Stimulated activated naive CD8-positive, alpha-beta T cell treated with anti-CD3 and anti-CD28 coated beads, Interleukin-15, Interleukin-2, amounts not matched to agents 100 ng/mL and 50 ng/mL, for 24 hours (primary cell): ENCODE results near the gene ZNF334.
A peak's percentile ranks its signal among the peaks of the same experiment; 100 is the strongest.

Experiments used
- H3K27ac Mint-ChIP-seq: one replicate; pipeline ENCODE4 v1.8.0; 2021; ENCODE audit warnings: mild to moderate bottlenecking, mixed read lengths
- H3K27me3 Mint-ChIP-seq: one replicate; pipeline ENCODE4 v1.8.0; 2021; ENCODE audit warnings: mixed read lengths
- H3K36me3 Mint-ChIP-seq: one replicate; pipeline ENCODE4 v1.8.0; 2021; ENCODE audit warnings: low read depth, mixed read lengths
- H3K4me1 Mint-ChIP-seq: one replicate; pipeline ENCODE4 v1.8.0; 2021; ENCODE audit warnings: low read depth, mixed read lengths
- H3K4me3 Mint-ChIP-seq: one replicate; pipeline ENCODE4 v1.8.0; 2021; ENCODE audit warnings: mild to moderate bottlenecking, mixed read lengths
- H3K9me3 Mint-ChIP-seq: one replicate; pipeline ENCODE4 v1.8.0; 2021; ENCODE audit warnings: mixed read lengths

ZNF334 gene

DNA sequence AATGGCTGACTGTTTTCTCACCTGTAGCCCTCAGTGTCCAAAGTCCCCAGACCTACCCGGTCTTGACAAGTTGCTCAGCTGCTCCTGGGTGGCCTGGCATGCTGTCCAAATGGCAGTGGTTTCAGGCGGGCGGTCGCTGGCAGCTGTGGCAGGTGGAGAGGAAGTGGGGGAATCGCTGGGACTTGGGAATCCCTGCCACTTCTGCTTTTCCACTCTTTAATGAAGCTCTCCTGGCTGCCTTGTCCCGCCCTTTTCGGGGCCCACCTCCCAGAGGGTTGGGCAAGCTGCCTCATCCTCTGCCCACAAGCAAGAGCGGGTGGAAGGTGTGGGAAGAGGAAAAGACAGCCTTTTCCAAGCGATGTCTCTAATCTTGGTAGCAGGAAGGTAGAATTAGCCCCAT lies 37.1 kb upstream of the ZNF334 start, which contains the start of gene OCSTAMP:
Gene OCSTAMP, minus strand, starts transcription at position 194 of the 400 bp plus-strand sequence. Its CDS starts 94 bp downstream, at position 100.
- Mint-ChIP-seq H3K9me3 (no peaks in the 10 kb centered on the region), H3K4me1 (peaks cover 17% of the 10 kb centered on the region), H3K27me3 (no peaks in the 10 kb centered on the region), H3K36me3 (no peaks in the 10 kb centered on the region), H3K27ac (no peak within 1 kb of the TSS), H3K4me3 (no peak within 1 kb of the TSS)

DNA sequence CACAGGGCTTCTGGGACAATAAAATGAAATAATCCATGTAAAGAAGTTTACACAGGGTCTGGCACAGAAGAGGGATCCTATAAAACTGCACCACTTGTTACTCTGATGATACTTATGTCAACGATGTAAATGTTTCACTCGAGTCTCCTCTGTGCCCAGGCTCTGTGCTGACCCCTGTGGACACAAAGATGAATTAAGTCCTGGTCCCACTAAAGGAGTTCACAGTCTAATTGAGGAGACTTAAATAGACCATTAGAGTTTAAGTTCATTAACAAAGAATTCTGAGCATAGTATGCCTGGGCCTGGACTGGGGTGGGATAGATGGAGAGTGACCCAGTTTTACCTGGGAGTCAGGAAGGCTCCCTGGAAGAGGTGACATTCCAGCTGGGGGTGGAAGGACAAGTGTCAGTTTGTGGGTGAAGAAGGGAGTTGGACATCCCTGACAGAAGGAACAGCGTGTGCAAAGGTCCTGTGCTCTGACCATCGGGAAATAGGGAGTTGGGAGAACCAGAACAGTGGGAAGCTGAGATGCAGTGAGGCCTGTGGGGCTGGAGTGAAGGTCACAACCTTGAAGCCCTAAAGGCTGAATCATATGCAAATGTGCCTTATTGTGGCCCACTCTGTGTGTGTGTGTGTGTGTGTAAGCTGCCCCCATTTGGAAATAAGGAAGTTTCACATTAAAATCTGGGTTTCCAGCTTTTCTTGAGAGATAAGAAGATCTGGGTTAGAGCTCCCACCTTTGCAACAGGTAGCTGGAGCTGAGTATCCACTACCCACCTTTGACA lies 36.0 kb upstream of the ZNF334 start:
- no peaks in the 10 kb centered on the region for H3K27me3 Mint-ChIP-seq
- H3K4me1 Mint-ChIP-seq: peaks cover 6% of the 10 kb centered on the region
- no peaks in the 10 kb centered on the region for H3K9me3 Mint-ChIP-seq
- no peaks in the 10 kb centered on the region for H3K36me3 Mint-ChIP-seq
- no peak overlapping the region for H3K27ac Mint-ChIP-seq
- H3K4me3 Mint-ChIP-seq: no peak overlapping the region

DNA sequence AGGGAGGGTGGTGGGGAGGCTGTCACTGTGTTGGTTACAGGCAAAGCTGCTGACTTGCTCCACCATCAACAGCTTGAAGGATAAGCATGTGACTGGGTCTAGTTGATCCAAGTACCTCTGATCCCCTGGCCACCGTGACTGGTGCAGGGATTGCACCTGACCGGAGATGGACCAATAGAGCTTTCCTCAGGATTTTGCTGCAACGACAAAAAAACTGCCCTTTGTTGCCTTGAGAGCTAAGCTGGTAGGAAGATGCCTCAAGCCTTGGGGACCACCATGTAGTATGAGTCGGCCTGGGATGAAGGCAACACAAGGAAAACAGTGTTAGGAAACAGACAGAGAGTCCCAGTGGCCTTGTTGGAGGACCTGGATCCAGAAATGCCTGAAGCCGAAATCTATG lies 35.3 kb upstream of the ZNF334 start:
- H3K27ac Mint-ChIP-seq: no peak overlapping the region
- no peaks in the 10 kb centered on the region for H3K36me3 Mint-ChIP-seq
- peaks cover 5% of the 10 kb centered on the region for H3K4me1 Mint-ChIP-seq
- H3K4me3 Mint-ChIP-seq: no peak overlapping the region
- H3K9me3 Mint-ChIP-seq: no peaks in the 10 kb centered on the region
- no peaks in the 10 kb centered on the region for H3K27me3 Mint-ChIP-seq

DNA sequence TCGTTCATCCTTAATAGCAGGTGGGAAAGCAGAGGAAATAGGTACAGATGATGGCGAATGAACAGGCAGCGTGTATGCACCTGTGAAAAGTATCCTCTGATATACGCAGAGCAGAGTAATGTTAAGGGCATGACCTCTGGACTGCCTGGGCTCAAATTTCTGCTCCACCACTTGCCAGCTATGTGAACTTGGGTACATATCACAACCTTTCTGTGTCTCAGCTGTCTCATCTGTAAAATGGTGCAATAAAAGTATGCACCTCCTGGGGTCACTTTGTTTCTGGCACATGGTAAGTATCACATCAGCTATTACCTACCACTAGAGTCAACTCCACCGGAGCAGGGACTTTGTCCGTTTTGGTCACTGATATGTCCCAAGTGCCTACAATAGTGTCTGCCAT lies 34.6 kb upstream of the ZNF334 start:
- no peak overlapping the region for H3K4me3 Mint-ChIP-seq
- no peak overlapping the region for H3K27ac Mint-ChIP-seq
- no peaks in the 10 kb centered on the region for H3K9me3 Mint-ChIP-seq
- H3K36me3 Mint-ChIP-seq: no peaks in the 10 kb centered on the region
- H3K4me1 Mint-ChIP-seq: peaks cover 6% of the 10 kb centered on the region
- peaks cover 3% of the 10 kb centered on the region for H3K27me3 Mint-ChIP-seq

DNA sequence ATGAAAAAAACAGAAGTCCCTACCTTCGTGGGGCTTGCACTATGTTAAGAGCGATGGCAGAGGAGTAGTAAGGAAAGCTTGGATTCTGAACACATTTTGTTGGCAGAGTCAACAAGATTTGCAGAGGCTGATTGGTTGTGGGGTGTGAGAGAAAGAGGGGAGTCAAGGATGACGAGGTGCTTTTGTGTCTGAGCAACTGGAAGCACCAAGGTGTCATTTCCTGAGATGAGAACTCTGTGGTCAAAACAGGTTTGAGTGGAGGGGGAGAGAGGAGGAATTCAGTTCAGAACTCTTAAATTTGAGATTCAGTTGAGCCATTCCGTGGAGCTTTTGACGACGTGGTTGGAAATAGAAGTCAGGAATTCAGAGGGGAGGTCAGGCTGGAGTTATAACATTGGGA lies 33.6 kb upstream of the ZNF334 start:
- peaks cover 8% of the 10 kb centered on the region for H3K27me3 Mint-ChIP-seq
- H3K27ac Mint-ChIP-seq: no peak overlapping the region
- H3K9me3 Mint-ChIP-seq: no peaks in the 10 kb centered on the region
- H3K4me1 Mint-ChIP-seq: peaks cover 6% of the 10 kb centered on the region
- no peaks in the 10 kb centered on the region for H3K36me3 Mint-ChIP-seq
- no peak overlapping the region for H3K4me3 Mint-ChIP-seq

DNA sequence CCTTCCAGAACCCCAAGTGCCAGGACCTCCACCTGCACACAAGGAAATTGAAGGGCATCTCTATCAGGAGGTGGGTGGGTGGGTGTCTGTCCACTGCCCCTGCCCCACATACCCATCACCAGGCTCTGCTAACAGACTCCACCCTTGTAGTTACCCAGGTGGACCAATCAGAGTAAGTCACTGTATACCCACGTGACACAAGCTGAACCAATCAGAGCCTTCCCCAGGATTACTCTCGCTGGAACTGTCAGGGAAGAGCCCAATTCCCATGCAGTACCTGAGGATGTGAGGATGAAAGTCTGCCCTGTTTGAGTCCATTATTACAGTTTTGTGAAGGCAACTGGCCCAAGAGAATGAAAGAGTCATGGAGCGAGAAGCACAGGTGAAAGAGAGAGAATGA lies 32.9 kb upstream of the ZNF334 start:
- Mint-ChIP-seq H3K27ac (peak overlapping the region; percentile 21), H3K27me3 (peaks cover 8% of the 10 kb centered on the region), H3K4me1 (peaks cover 6% of the 10 kb centered on the region), H3K36me3 (no peaks in the 10 kb centered on the region), H3K9me3 (no peaks in the 10 kb centered on the region), H3K4me3 (no peak overlapping the region)

DNA sequence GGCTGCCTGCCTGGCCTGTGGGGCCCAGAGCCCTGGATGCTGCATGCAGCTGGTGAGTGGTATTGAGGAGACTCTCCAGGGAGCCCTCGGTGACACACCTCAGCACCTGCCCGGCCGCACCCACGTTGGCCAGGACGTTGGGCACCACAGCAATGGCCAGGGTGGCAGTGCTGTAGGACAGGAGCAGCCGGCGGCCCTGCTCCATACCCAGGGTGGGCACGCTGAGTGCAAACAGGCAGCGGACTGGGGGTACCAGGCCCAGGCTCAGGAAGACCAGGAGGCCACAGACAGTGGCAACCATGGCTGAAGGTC lies 32.4 kb upstream of the ZNF334 start:
- Mint-ChIP-seq H3K9me3 (no peaks in the 10 kb centered on the region), H3K27ac (peak overlapping the region; percentile 21), H3K36me3 (no peaks in the 10 kb centered on the region), H3K27me3 (peaks cover 11% of the 10 kb centered on the region), H3K4me3 (no peak overlapping the region), H3K4me1 (peaks cover 6% of the 10 kb centered on the region)

DNA sequence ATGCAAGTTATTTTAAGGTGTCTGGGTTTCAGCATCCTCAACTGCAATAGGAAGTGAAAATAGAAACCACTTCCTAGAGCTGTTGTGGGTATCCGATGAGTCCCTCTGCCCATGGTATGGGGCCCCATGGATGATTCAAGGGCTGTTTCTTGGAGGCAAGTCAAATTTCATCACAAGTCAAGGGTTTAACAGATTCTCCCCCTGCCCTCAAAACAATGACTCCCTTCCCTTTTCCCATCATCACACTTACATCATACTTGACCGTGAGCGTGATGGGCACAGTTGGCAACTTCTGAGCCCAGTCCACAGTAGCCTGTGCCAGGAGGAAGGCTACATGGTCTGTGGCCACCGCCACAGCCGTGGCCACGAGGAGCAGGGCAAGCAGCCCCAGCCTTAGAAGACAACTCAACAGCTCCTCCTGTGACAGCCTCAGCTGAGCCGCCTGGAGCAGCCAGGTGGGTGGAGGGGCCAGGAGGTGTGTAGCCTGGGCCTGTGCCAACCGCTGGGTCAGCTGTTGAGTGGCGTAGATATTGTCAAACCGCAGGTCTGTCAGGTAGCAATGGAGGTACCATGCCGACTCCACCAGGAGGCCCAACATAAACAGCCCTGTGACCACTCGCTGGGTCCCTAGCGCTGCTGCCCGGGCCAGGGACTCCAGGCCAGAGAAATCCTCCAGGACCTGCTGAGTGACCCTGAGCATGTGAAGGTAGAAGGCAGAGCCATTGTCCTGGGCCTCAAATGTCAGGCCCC lies 31.9 kb upstream of the ZNF334 start:
- Mint-ChIP-seq H3K4me1 (peaks cover 6% of the 10 kb centered on the region), H3K27ac (peak overlapping the region; percentile 82), H3K4me3 (peak overlapping the region; percentile 56), H3K9me3 (no peaks in the 10 kb centered on the region), H3K36me3 (no peaks in the 10 kb centered on the region), H3K27me3 (peaks cover 14% of the 10 kb centered on the region)

DNA sequence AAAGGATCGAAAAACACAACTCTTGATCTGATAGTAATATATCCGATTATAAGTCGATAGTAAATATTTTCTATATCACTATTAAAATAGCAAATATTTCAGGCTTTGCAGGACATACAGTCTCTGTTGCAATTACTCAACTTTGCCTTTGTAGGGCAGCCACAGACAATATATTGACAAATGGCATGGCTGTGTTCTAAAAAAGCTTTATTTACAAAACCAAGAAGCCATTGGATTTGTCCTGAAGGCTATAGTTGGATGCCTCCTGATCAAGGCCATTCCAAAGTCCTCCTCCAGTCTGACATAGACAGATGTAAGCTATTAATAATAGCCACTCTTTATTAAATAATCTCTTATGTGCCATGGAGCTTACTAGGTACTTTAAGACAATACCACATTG lies 31.2 kb upstream of the ZNF334 start:
- no peaks in the 10 kb centered on the region for H3K9me3 Mint-ChIP-seq
- H3K27ac Mint-ChIP-seq: no peak overlapping the region
- H3K4me1 Mint-ChIP-seq: peaks cover 6% of the 10 kb centered on the region
- H3K4me3 Mint-ChIP-seq: no peak overlapping the region
- no peaks in the 10 kb centered on the region for H3K36me3 Mint-ChIP-seq
- peaks cover 14% of the 10 kb centered on the region for H3K27me3 Mint-ChIP-seq

DNA sequence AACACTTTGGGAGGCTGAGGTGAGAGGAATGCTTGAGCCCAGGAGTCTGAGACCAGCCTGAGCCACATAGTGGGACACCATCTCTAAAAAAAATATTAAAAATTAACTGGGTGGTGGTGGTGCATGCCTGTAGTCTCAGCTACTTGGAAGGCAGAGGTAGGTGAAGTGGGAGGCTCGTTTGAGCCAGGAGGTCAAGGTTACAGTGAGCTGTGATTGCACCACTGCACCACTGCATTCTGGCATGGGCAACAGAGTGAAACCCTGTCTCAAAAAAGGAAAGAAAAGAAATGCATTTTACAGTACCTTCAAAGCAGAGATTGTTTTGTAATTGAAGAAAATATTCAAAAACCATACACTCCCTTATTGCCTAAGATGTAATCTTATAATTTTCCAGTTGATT lies 30.6 kb upstream of the ZNF334 start:
- H3K9me3 Mint-ChIP-seq: no peaks in the 10 kb centered on the region
- H3K27ac Mint-ChIP-seq: no peak overlapping the region
- peaks cover 6% of the 10 kb centered on the region for H3K4me1 Mint-ChIP-seq

DNA sequence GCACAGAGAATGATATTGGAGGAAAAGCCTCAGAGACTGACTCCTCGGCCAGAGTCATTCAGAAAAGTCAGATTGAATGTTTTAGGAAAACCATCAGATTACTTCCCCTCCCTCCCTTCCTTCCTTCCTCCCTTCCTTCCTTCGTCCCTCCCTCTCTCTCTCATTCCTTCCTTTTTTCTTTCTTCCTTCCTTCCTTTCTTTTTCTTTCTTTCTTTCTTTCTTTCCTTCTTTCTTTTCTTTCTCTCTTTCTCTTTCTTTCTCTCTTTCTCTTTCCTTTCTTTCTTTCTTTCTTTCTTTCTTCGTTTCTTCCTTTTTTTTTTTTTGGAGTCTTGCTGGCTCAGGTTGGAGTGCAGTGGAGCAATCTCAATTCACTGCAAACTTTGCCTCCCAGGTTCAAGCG lies 29.7 kb upstream of the ZNF334 start:
- H3K27ac Mint-ChIP-seq: no peak overlapping the region
- no peaks in the 10 kb centered on the region for H3K9me3 Mint-ChIP-seq
- peaks cover 6% of the 10 kb centered on the region for H3K4me1 Mint-ChIP-seq
- H3K27me3 Mint-ChIP-seq: peaks cover 26% of the 10 kb centered on the region
- H3K4me3 Mint-ChIP-seq: no peak overlapping the region
- no peaks in the 10 kb centered on the region for H3K36me3 Mint-ChIP-seq

More for the DNA sequence above, 30.6 kb upstream of the ZNF334 start:
- H3K36me3 Mint-ChIP-seq: no peaks in the 10 kb centered on the region
- H3K27me3 Mint-ChIP-seq: peaks cover 19% of the 10 kb centered on the region
- H3K4me3 Mint-ChIP-seq: no peak overlapping the region

DNA sequence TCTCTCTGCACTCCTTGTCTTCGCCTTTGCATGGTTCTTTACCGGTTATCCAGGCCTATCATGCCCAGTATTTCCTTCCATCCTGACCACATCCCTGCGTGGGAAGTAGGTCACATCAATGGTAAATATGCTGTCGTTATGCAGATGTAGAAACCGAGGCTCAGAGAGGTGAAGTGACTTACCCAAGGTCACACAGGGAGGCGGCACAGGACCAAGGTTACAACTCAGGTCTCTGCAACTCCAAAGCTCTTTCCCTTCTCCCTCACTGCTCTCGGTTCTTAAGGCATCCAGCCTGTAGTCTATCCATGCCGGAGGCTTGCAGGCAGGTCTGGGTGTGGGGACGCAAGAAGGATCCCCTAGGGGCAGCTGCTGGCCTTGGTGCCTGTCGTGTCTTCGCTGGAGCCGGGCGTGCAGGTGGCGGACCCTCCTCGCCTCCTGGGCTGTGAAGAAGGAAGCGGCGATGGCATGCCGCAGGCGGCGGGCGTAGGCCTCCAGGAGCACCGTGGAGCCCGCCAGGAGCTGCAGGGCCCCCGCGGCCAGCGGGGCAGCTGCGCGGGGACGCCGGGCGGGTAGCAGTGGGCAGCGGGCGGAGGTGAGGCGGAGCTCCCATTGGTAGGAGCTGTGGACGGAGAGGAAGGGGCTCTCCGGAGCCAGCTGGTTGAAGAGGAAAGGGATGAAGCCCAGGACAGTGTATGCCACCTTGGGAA lies 28.0 kb upstream of the ZNF334 start:
- no peak overlapping the region for H3K4me3 Mint-ChIP-seq

DNA sequence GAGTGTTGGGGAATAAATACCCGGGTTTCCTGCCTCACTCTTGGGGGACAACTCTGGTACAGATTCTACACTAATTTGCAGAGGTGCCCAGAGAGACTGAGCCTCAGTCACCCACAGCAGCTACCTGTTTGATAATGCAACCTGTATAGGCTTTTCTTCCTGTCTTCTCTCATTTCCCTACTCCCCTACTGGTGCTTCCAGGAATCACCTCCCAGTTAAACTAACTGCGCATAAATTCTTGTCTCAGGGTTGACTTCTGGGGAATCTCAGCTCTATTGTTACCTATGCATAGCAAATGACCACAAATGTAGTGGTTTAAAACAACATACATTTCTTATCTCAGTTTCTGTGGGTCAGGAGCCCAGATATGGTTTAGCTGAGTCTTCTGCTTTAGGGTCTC lies 25.8 kb upstream of the ZNF334 start:
- Mint-ChIP-seq H3K4me3 (no peak overlapping the region), H3K27ac (no peak overlapping the region), H3K9me3 (no peaks in the 10 kb centered on the region), H3K27me3 (peaks cover 42% of the 10 kb centered on the region), H3K4me1 (peaks cover 5% of the 10 kb centered on the region), H3K36me3 (no peaks in the 10 kb centered on the region)

More for the DNA sequence above, 28.0 kb upstream of the ZNF334 start:
- Mint-ChIP-seq H3K27ac (no peak overlapping the region), H3K27me3 (peaks cover 36% of the 10 kb centered on the region), H3K36me3 (no peaks in the 10 kb centered on the region), H3K4me1 (peaks cover 6% of the 10 kb centered on the region), H3K9me3 (no peaks in the 10 kb centered on the region)

DNA sequence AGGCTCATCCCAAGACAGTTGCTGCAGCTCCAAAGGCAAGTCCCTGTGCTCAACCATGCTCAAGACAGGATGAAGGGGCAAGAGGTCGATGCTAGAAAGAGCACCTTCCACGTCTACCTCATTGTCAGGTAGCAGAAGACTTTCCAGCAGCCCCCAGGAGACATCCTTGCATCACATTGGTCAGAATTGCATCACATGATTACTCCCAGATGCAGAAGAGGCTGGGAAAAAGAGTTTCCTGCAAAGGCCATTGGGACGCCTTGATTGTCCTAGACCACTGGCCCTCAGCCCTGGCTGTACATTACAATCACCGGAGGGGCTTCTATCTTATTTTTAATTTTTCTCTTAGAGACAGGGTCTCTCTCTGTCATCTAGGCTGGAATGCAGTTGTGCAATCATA lies 17.3 kb upstream of the ZNF334 start:
- no peak overlapping the region for H3K27ac Mint-ChIP-seq
- no peaks in the 10 kb centered on the region for H3K4me1 Mint-ChIP-seq
- no peak overlapping the region for H3K4me3 Mint-ChIP-seq
- no peaks in the 10 kb centered on the region for H3K9me3 Mint-ChIP-seq
- H3K36me3 Mint-ChIP-seq: no peaks in the 10 kb centered on the region
- peaks cover 23% of the 10 kb centered on the region for H3K27me3 Mint-ChIP-seq

DNA sequence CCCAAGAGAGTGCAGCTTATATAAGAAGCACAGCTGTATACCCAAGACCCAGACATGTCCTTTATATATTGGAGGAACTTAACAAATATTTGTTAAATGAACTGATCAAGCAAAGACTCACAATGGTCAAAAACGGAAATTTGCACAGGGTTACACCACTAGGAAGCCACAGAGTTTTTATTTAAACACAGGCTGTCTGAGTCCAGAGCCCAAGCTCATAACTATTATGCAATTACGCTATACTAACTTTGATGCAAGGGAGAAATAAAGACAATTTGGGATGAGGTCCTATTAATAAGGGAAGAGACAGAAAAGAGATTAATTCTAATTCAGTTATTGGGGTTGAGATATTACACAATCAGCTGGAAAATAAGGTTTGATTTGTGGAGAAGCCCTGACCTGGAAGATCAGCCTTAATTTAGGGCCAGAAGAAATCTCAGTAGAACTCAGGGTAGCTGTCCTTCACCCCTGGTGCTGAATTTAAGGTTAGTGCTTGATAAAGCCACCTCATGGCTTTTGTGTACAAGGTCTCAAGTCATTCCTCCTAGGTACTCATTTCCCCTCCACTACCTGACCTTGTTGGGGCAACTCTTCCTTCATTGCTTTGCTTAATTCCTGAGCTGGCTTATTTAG lies 10.5 kb upstream of the ZNF334 start:
- Mint-ChIP-seq H3K9me3 (no peaks in the 10 kb centered on the region), H3K4me1 (no peaks in the 10 kb centered on the region), H3K4me3 (no peak overlapping the region), H3K27me3 (peaks cover 28% of the 10 kb centered on the region), H3K27ac (no peak overlapping the region), H3K36me3 (no peaks in the 10 kb centered on the region)
